GM18909 (cell line): ENCODE data around the gene PIGM.

Experiments used
- ATAC-seq: cut with Tn5 transposase; IDR thresholded peaks from one replicate; pipeline ENCODE4 v1.9.1; 2021; ENCODE audit warnings: mild to moderate bottlenecking; ENCODE audit not compliant: unreplicated experiment, poor library complexity

Gene PIGM

DNA sequence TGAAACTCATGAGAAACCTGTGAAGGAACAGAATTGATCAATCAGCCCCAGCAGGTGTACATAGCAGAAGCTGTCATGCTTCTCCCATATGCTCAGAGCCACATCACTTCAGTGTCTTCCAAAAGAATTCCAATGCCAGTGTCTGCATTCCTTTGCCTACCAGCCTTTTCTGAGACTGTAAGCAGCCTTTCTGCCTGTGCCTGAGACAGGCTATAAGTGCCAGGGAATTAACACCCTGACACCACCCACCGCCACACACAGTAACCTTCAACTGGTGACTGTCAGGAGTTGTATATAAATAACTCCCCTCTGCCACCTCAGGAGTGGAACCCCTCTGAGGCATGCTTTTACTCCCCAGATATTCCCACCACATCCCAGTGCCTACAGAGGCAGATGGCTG is 39.6 kb downstream of the PIGM start:
- ATAC-seq = no peak

- no peak for ATAC-seq
Observed at GRCh38 chr1:159991513-159991912, 40.3 kb downstream of the PIGM start.

DNA sequence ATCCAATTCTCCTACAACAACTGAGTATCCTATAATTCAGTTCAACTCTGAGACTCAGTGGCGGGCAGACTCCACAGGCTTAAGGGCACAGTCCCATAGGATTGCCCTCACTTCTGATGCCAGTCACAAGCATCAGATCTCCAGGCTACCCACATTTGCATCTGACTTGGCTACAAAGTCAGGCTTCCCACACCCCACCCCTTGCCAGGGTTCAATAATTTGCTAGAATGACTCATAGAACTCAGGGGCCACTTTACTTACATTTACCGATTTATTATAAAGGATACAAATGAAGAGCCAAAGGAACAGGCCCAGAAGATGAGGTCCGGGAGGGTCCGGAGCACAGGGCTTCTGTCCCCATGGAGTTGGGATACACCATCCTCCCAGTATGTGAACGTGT is 41.8 kb downstream of the PIGM start:
- ATAC-seq = no peak

DNA sequence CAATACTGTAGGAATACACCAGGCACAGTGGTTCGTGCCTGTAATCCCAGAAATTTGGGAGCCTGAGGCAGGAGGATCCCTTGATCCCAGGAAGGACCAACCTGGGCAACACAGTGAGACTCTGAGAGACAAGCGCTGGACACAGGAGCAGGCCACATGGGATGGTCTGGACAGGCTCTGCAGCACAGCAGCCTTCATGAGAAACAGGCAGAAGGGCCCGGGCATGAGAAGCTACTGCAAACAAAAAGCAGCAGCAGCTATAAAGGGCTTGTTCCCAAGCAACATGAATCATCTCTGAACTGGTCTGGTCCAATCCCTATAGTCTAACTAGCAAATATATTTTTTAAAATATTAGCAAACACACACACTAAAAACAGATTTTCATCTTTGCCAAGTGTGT is 42.2 kb downstream of the PIGM start:
- no peak for ATAC-seq

GRCh38 chr1:159988006-159988405 is 43.8 kb downstream of the PIGM start:
- ATAC-seq = no peak

- no peak for ATAC-seq
Observed at GRCh38 chr1:159987186-159987585, 44.6 kb downstream of the PIGM start.

DNA sequence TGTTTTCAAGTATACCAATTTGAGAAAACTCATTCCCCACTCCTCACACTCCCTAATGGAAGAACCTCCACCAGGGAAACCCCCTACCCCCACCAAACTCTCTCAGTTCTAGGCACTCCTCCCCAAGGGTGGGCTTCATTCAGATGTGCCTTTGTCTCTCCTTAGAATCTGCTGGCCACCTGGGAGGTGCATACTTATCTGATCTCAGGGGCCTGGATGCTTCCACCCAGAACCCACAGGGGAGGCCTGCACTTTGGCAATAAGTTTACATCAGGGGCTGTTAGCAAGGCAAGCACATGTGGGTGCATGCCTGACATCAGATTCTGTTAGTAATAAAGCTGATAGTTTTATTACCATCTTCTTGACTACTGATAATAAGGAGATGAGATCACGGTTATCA is 45.3 kb downstream of the PIGM start:
- ATAC-seq = no peak

GRCh38 chr1:159986093-159986492 is 45.7 kb downstream of the PIGM start:
- ATAC-seq = no peak

GRCh38 chr1:159985473-159985872 is 46.3 kb downstream of the PIGM start:
- no peak for ATAC-seq

DNA sequence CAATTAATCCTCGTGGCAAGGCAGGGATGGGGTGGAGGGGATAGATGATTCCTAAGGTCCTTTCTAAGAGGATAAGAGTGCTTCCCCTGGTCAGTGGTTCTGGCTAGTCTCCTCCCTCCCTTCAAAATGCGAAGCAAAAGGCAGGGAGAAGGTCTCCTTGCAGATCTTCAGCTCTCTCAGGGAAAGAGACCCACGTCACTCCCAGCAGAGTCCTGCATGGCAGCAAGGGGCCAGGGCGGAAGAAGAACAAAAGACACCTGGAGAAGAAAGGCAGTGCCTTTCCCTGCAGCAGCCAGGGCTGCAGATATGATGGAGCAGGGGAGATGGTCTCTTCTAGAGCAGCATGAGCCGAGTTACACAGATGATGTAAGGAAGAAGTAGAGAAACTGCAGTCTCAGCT is 48.1 kb downstream of the PIGM start:
- no peak for ATAC-seq

- ATAC-seq = no peak
Observed at GRCh38 chr1:159982280-159982679, 49.5 kb downstream of the PIGM start.

DNA sequence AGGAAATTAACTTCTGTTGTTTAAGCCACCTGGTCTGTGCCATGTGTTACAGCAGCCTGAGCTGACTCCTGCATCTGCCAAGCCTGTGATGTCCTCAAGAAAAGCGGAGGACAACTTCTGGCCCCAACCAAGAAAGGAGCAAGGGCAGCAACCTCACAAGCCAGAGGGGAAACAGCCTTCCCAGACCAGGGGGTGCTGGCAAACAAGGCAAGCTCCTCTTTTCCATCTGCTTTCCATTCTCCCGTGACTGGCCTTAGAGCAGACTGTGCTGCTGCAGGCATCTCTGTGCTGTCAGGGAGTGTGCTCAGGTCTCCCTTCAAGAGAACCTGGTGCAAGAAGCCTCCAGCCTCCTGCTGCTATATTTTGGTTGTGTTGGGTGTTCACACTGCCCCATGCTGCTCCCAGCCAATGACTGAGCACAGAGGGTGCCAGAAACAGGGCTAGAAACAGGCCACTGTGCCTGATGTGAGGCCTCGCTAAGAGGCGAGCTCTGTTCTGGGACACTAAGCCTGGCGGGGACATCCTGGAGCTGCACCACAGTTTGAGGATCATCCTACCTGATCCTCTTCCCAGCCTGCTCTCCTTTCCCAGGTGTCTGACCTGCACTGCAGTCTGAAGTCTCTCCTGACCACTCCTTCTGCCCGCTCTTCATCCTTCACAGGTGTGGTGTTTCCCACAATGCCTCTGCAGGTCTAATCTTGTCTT is 50.3 kb downstream of the PIGM start:
- ATAC-seq = no peak

- ATAC-seq = no peak
Observed at GRCh38 chr1:159980786-159981185, 51.0 kb downstream of the PIGM start.

GRCh38 chr1:159980076-159980475 is 51.7 kb downstream of the PIGM start:
- no peak for ATAC-seq

- ATAC-seq = no peak
Observed at GRCh38 chr1:159979257-159979656, 52.5 kb downstream of the PIGM start.

GRCh38 chr1:159978107-159978398 is 53.7 kb downstream of the PIGM start:
- no peak for ATAC-seq

DNA sequence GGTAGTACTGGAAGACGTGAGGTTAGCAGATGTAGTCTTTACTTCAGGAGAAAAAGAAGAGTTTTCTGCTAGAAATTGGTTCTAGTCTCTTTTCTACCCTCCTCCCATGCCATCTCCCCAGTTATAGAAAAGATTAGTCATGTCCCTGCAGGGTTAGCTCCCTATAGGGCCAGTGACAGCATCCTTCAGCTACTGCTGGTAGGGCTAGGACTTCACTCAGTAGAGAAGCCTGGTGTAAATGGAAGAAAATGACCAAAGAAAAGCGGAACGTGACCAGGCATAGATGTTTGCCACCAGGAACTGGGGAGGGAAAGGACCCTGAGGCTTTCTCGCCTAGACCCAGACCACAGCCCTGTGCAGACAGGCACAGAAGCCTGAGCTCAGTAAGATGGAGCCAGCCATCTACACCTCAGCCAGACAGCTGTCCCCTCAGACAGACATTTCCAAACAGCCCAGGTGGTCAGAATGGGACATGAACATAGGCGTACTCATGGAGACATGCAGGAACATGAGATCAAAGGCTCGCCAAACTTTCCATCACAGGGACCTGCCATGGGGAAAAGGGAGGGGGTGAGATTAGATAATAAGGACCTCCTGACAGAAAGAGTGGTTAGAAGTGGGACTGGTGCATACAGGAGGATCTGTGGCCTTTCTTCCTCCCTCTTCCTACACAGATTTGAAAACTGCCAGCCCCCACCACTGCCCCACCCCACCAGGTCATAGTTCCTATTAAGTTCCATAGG is 54.3 kb downstream of the PIGM start:
- no peak for ATAC-seq
